Measurements from ENCODE around the gene VASN.

GRCh38 chr16:4365014-4365406, 6.6 kb upstream of the VASN start:
- TF ChIP-seq CTCF (IDR thresholded peaks at IDR 0.05) (no peak), POLR2A (IDR thresholded peaks at IDR 0.05) (no peak)
